ENCODE results near the gene NFIB.

Gene NFIB

GRCh38 chr9:14279671-14280070 is 34.3 kb downstream of the NFIB start:
- Mint-ChIP-seq H3K27ac (peak overlapping the region in 1 of 3 experiments; percentile 68), H3K36me3 (ENCODE audit: low read depth) (peaks cover 30% of the 10 kb centered on the region), H3K4me3 (no peak overlapping the region), H3K4me1 (peaks cover 93% of the 10 kb centered on the region), H3K27me3 (ENCODE audit: low read depth) (no peaks in the 10 kb centered on the region), H3K9me3 (no peaks in the 10 kb centered on the region)
- TF ChIP-seq CTCF (IDR thresholded peaks at IDR 0.05; ENCODE audit: unreplicated experiment in 3 of 3): no peak

GRCh38 chr9:14278291-14278721 is 35.6 kb downstream of the NFIB start:
- Mint-ChIP-seq H3K36me3 (ENCODE audit: low read depth) (peaks cover 27% of the 10 kb centered on the region), H3K9me3 (no peaks in the 10 kb centered on the region), H3K27me3 (ENCODE audit: low read depth) (no peaks in the 10 kb centered on the region), H3K4me3 (peak overlapping the region in 1 of 3 experiments; percentile 39), H3K27ac (peak overlapping the region; percentile 4 to 68 (median 66)), H3K4me1 (peaks cover 94% of the 10 kb centered on the region)
- TF ChIP-seq CTCF (IDR thresholded peaks at IDR 0.05; ENCODE audit: unreplicated experiment in 3 of 3): no peak

GRCh38 chr9:14277761-14278160 is 36.2 kb downstream of the NFIB start:
- H3K4me3 Mint-ChIP-seq: no peak overlapping the region
- TF ChIP-seq CTCF (IDR thresholded peaks at IDR 0.05; ENCODE audit: unreplicated experiment in 3 of 3): no peak
- peak overlapping the region in 2 of 3 experiments; percentile 51 to 68 for H3K27ac Mint-ChIP-seq
- peaks cover 23% of the 10 kb centered on the region for H3K36me3 Mint-ChIP-seq (ENCODE audit: low read depth)
- H3K4me1 Mint-ChIP-seq: peaks cover 94% of the 10 kb centered on the region
- no peaks in the 10 kb centered on the region for H3K9me3 Mint-ChIP-seq
- H3K27me3 Mint-ChIP-seq (ENCODE audit: low read depth): no peaks in the 10 kb centered on the region

GRCh38 chr9:14277244-14277643 is 36.7 kb downstream of the NFIB start:
- Mint-ChIP-seq H3K27me3 (ENCODE audit: low read depth) (no peaks in the 10 kb centered on the region), H3K4me3 (no peak overlapping the region), H3K36me3 (ENCODE audit: low read depth) (peaks cover 23% of the 10 kb centered on the region), H3K4me1 (peaks cover 94% of the 10 kb centered on the region), H3K27ac (peak overlapping the region in 2 of 3 experiments; percentile 51 to 68), H3K9me3 (no peaks in the 10 kb centered on the region)
- no peak for TF ChIP-seq CTCF (IDR thresholded peaks at IDR 0.05; ENCODE audit: unreplicated experiment in 3 of 3)

- H3K27me3 Mint-ChIP-seq (ENCODE audit: low read depth): no peaks in the 10 kb centered on the region
- peak overlapping the region; percentile 93 to 96 (median 94) for H3K27ac Mint-ChIP-seq
- no peaks in the 10 kb centered on the region for H3K9me3 Mint-ChIP-seq
- H3K4me1 Mint-ChIP-seq: peaks cover 96% of the 10 kb centered on the region
- H3K4me3 Mint-ChIP-seq: peak overlapping the region in 1 of 3 experiments; percentile 29
- peaks cover 21% of the 10 kb centered on the region for H3K36me3 Mint-ChIP-seq (ENCODE audit: low read depth)
- no peak for TF ChIP-seq CTCF (IDR thresholded peaks at IDR 0.05; ENCODE audit: unreplicated experiment in 3 of 3)
Measured at GRCh38 chr9:14275331-14275730, 38.6 kb downstream of the NFIB start.

GRCh38 chr9:14273696-14274121 is 40.2 kb downstream of the NFIB start:
- H3K4me1 Mint-ChIP-seq: peaks cover 94% of the 10 kb centered on the region
- H3K9me3 Mint-ChIP-seq: no peaks in the 10 kb centered on the region
- H3K4me3 Mint-ChIP-seq: peak overlapping the region; percentile 54 to 76 (median 73)
- no peak for TF ChIP-seq CTCF (IDR thresholded peaks at IDR 0.05; ENCODE audit: unreplicated experiment in 3 of 3)
- H3K27me3 Mint-ChIP-seq (ENCODE audit: low read depth): no peaks in the 10 kb centered on the region
- peak overlapping the region; percentile 93 to 96 (median 94) for H3K27ac Mint-ChIP-seq
- H3K36me3 Mint-ChIP-seq (ENCODE audit: low read depth): peaks cover 14% of the 10 kb centered on the region
